HepG2 (cell line): ENCODE data around the gene IQCK. TPM values are rescaled to one million over a fixed set of nuclear protein-coding genes. Genes with fewer than 3 reads are reported as not detected.

Experiments
- ATAC-seq: fragments of 200-7000 bp; cut with Tn5 transposase; 3 replicates; pipeline ENCODE4 v1.9.1; 2020; ENCODE audit warnings: mild to moderate bottlenecking, moderate library complexity
- BruUV-seq: library from RNA; stranded (reverse); fragments of 400-500 nt; replicated peaks from 2 replicates; lab custom pipeline; 2021; lab: Mats Ljungman, UMichigan
- CTCF ChIA-PET: fragments of 300-600 bp; formaldehyde crosslinking; extraction: SDS; loops from one replicate; lab custom pipeline; 2021; ENCODE audit warnings: low total read pairs, inconsistent platforms, low intra/inter-chr PET ratio; lab: Yijun Ruan, JAX
- POLR2A ChIA-PET: fragments of 350-600 bp; sonication (Branson Sonifier 250); formaldehyde crosslinking; loops from one replicate; lab custom pipeline; 2020; ENCODE audit warnings: antibody characterized with exemption, inconsistent platforms; lab: Yijun Ruan, JAX
- DNase-seq: peaks from one replicate; pipeline ENCODE4 v3.0.0-alpha.2; 2015; ENCODE audit warnings: low spot score
- FAIRE-seq: peaks from 3 replicates; lab custom pipeline; 2011; peaks lifted over from hg19 to GRCh38; lab: Jason Lieb, UNC
- H2AFZ ChIP-seq: one replicate; pipeline ENCODE4 v1.6.1; 2011; ENCODE audit warnings: low read length, inconsistent platforms
- H3K27ac ChIP-seq: fragments of 300-600 bp; 3 replicates; pipeline ENCODE4 v1.8.0; 2011; ENCODE audit warnings: mixed run types, mild to moderate bottlenecking, mixed read lengths, low read length, inconsistent platforms; ENCODE audit not compliant: insufficient read depth; ENCODE audit errors: extremely low read length
- H3K27me3 ChIP-seq, 2 experiments: fragments of 200-600 bp in 1 of 2; 2 replicates in 1 of 2; 3 replicates in 1 of 2; pipeline versions ENCODE4 v1.6.0 to v1.8.0; 2011; ENCODE audit warnings: low read length in 2 of 2, mild to moderate bottlenecking in 2 of 2, moderate library complexity in 2 of 2, inconsistent platforms in 1 of 2; ENCODE audit not compliant: insufficient read depth in 2 of 2, control insufficient read depth in 1 of 2
- H3K36me3 ChIP-seq, 2 experiments: fragments of 200-600 bp in 1 of 2; replicated peaks in 1 of 2; 2 replicates in 1 of 2; 3 replicates in 1 of 2; pipeline versions ENCODE4 v1.5.1 to v1.8.0; 2011; ENCODE audit warnings: low read length in 2 of 2, inconsistent platforms in 1 of 2; ENCODE audit not compliant: insufficient read depth in 2 of 2, control insufficient read depth in 1 of 2
- H3K4me1 ChIP-seq: 2 replicates; pipeline ENCODE4 v1.5.1; 2012; ENCODE audit warnings: low read length, inconsistent platforms; ENCODE audit not compliant: insufficient read depth
- H3K4me2 ChIP-seq: 2 replicates; pipeline ENCODE4 v1.6.0; 2011; ENCODE audit warnings: low read depth, low read length, inconsistent platforms
- H3K4me3 ChIP-seq, 3 experiments: fragments of 200-600 bp in 1 of 3; sonication (generic), shearing (Covaris generic) in 1 of 3; replicated peaks in 1 of 3; 2 replicates each; pipeline ENCODE4 v1.5.1; 2011 to 2016; ENCODE audit warnings: low read length in 3 of 3, inconsistent platforms in 2 of 3, low read depth in 2 of 3, mild to moderate bottlenecking in 2 of 3, control low read depth in 1 of 3, mixed read lengths in 1 of 3; ENCODE audit not compliant: insufficient read depth in 1 of 3
- H3K79me2 ChIP-seq: one replicate; pipeline ENCODE4 v1.6.1; 2011; ENCODE audit warnings: low read length, inconsistent platforms; ENCODE audit not compliant: insufficient read depth
- H3K9ac ChIP-seq: 2 replicates; pipeline ENCODE4 v1.6.0; 2011; ENCODE audit warnings: mild to moderate bottlenecking, low read depth, low read length, inconsistent platforms; ENCODE audit not compliant: insufficient read depth
- H3K9me3 ChIP-seq: 2 replicates; pipeline ENCODE4 v1.5.1; 2012; ENCODE audit warnings: mild to moderate bottlenecking, low read length
- H4K20me1 ChIP-seq: 2 replicates; pipeline ENCODE4 v1.6.0; 2011; ENCODE audit warnings: inconsistent platforms, mild to moderate bottlenecking, low read length, moderate library complexity; ENCODE audit not compliant: insufficient read depth
- ATF2 ChIP-seq: sonication (generic); formaldehyde crosslinking; IDR thresholded peaks from 2 replicates; pipeline ENCODE4 v1.4.0; 2020; ENCODE audit warnings: missing genetic modification reagents
- HDAC2 ChIP-seq: sonication (generic); formaldehyde crosslinking; IDR thresholded peaks from 2 replicates; pipeline ENCODE4 v1.4.0; 2020; ENCODE audit warnings: missing genetic modification reagents
- IRF2 ChIP-seq: IDR thresholded peaks from 2 replicates; pipeline ENCODE4 v1.6.1; 2018; ENCODE audit warnings: missing genetic modification reagents, missing compliant biosample characterization
- TEF ChIP-seq: sonication (generic); formaldehyde crosslinking; IDR thresholded peaks from 2 replicates; pipeline ENCODE4 v1.5.0; 2020; ENCODE audit warnings: missing genetic modification reagents
- THAP7 ChIP-seq: sonication (generic); formaldehyde crosslinking; IDR thresholded peaks from 2 replicates; pipeline ENCODE4 v1.8.1; 2023; ENCODE audit warnings: mild to moderate bottlenecking, missing genetic modification reagents
- ZNF260 ChIP-seq: sonication (generic); formaldehyde crosslinking; IDR thresholded peaks from 2 replicates; pipeline ENCODE4 v1.4.0; 2020; ENCODE audit warnings: missing genetic modification reagents, low read depth, mild to moderate bottlenecking, borderline replicate concordance
- ZNF276 ChIP-seq: sonication (generic); formaldehyde crosslinking; IDR thresholded peaks from 2 replicates; pipeline ENCODE4 v1.4.0; 2020; ENCODE audit warnings: mild to moderate bottlenecking, low read depth, missing genetic modification reagents
- WGBS: methylation state at CpG from one replicate; pipeline ENCODE4 v1.1.6; 2017; ENCODE audit warnings: low lambda C conversion rate; 5-methylcytosine and 5-hydroxymethylcytosine counted together
- in situ Hi-C: cut with HindIII; loops from 2 replicates; pipeline ENCODE4 v1.10.0; 2017; ENCODE audit warnings: low pct_unique_long_range_greater_than_20kb; ENCODE audit not compliant: extremely low pct_ligation_motif_present
- intact Hi-C: fragments of 100-400 bp; cut with micrococcal nuclease; formaldehyde crosslinking; loops from one replicate; pipeline ENCODE4 v1.10.0; 2022; ENCODE audit not compliant: unreplicated experiment
- polyA plus RNA-seq, 8 experiments: library from polyadenylated mRNA; depleted of rRNA in 3 of 8; stranded (reverse) in 7 of 8; unstranded in 1 of 8; fragments of >200 nt; fragmentation: Illumina TruSeq in 4 of 8; extraction: Trizol in 4 of 8; gene quantifications; 2 replicates each; pipeline versions ENCODE4 v1.2.1 to v1.2.3, GENCODE V29; 2011 to 2016; ENCODE audit warnings: low read depth in 4 of 8, missing spikeins in 1 of 8, mixed read lengths in 1 of 8; ENCODE audit not compliant: insufficient read depth in 1 of 8
- total RNA-seq, 5 experiments: library from RNA; depleted of rRNA; stranded (reverse); fragments of >200 nt; fragmentation: Illumina TruSeq; extraction: Trizol; gene quantifications; 2 replicates each; pipeline ENCODE4 v1.2.3, GENCODE V29; 2016; ENCODE audit warnings: low read depth in 1 of 5

The IQCK gene
- total and polyA plus RNA-seq, 2 of the 13 experiments (the other 11 are each of a cell fraction or from before 2014, with no cell fraction given), result 5.1 to 7.3 TPM

- TF ChIP-seq ZNF276 (CRISPR knock-in tag) (no peak), THAP7 (no peak), HDAC2 (CRISPR knock-in tag) (no peak), IRF2 (CRISPR knock-in tag) (no peak), ATF2 (CRISPR knock-in tag) (no peak)
Observed at GRCh38 chr16:19683453-19684236, 34.4 kb upstream of the IQCK start (continued).

GRCh38 chr16:19685176-19685575 lies 32.9 kb upstream of the IQCK start:
- 88% methylated on average over 4 of the region's 4 CpGs for WGBS
- ChIA-PET POLR2A (no interaction called here), CTCF (no interaction called here)
- Histone ChIP-seq H3K4me3 (no peak overlapping the region), H3K27ac (no peak overlapping the region), H3K4me1 (no peaks in the 10 kb centered on the region), H3K9me3 (no peaks in the 10 kb centered on the region), H4K20me1 (no peaks in the 10 kb centered on the region), H3K9ac (no peak overlapping the region), H3K36me3 (no peaks in the 10 kb centered on the region), H3K79me2 (no peaks in the 10 kb centered on the region), H2AFZ (no peak overlapping the region), H3K4me2 (no peak overlapping the region), H3K27me3 (no peaks in the 10 kb centered on the region)
- FAIRE-seq, result peak; percentile 15
- no peak for ATAC-seq
- TF ChIP-seq TEF (CRISPR knock-in tag) (no peak), ZNF260 (CRISPR knock-in tag) (0 out of 2 replicates have a peak, but pooled peaks have one; percentile 35)
- in situ Hi-C loops (no loop called here), intact Hi-C loops (no loop called here)
- DNase-seq, result no peak
- no TSS peak for BruUV-seq
